Sigmoid colon (tissue), 4 donors: ENCODE measurements around the gene GGCX.

ENCODE experiments used
- CTCF ChIP-seq, 4 experiments: fragments of 450-650 bp in 3 of 4; fragments of 200-600 bp in 1 of 4; IDR thresholded peaks; one replicate each; pipeline ENCODE4 v1.5.1; 2016 to 2019; ENCODE audit warnings: antibody characterized with exemption in 4 of 4, mild to moderate bottlenecking in 3 of 4, moderate library complexity in 2 of 4
- EP300 ChIP-seq, 4 donors: sonication (generic); formaldehyde crosslinking; IDR thresholded peaks; one replicate each; pipeline ENCODE4 v1.6.1; 2017; ENCODE audit warnings: antibody characterized with exemption in 4 of 4

GRCh38 chr2:85503168-85503850 is 58.0 kb downstream of the GGCX start:
- no peak for TF ChIP-seq CTCF (IDR thresholded peaks at IDR 0.05)
- no peak for TF ChIP-seq EP300 (IDR thresholded peaks at IDR 0.05)
